ENCODE measurements around the gene DPP3. TPM values are rescaled to one million over a fixed set of nuclear protein-coding genes. Genes with fewer than 3 reads are reported as not detected.

The DPP3 gene
- polyA plus RNA-seq, 2 of the 4 experiments (the other 2 are of a cell fraction): 52.2 to 70.5 TPM

GRCh38 chr11:66488957-66489356 lies 8.7 kb downstream of the DPP3 start:
- ChIA-PET CTCF (interaction anchor here (1.7 to 6.2 kb wide), 2 partner anchors 10 to 189 kb away, joined by 5 to 27 read pairs; partner anchors contain the start of genes DPP3 and RBM4B), POLR2A (no interaction called here)
- no peak overlapping the region for H3K27ac ChIP-seq
- no peak overlapping the region for H3K4me2 ChIP-seq
- FAIRE-seq: no peak
- no peak overlapping the region for H3K4me3 ChIP-seq
- TF ChIP-seq RFX5 (IDR thresholded peaks at IDR 0.05) (no peak), HOXB5 (CRISPR knock-in tag; IDR thresholded peaks at IDR 0.05) (no peak), TP53 (CRISPR knock-in tag; IDR thresholded peaks at IDR 0.05) (no peak), ZFP36 (IDR thresholded peaks at IDR 0.05; ENCODE audit: borderline replicate concordance, partially characterized antibody) (no peak), ZSCAN20 (CRISPR knock-in tag; IDR thresholded peaks at IDR 0.05) (no peak), HMGXB4 (CRISPR knock-in tag; IDR thresholded peaks at IDR 0.05; ENCODE audit: borderline replicate concordance) (no peak), HEYL (CRISPR knock-in tag; IDR thresholded peaks at IDR 0.05) (no peak), HOXA7 (CRISPR knock-in tag; IDR thresholded peaks at IDR 0.05) (no peak), NR3C1 (IDR thresholded peaks at IDR 0.05) (no peak), RARB (CRISPR knock-in tag; IDR thresholded peaks at IDR 0.05) (no peak), ZC3H11A (IDR thresholded peaks at IDR 0.05) (no peak), JUN (IDR thresholded peaks at IDR 0.05) (no peak), BHLHE40 (IDR thresholded peaks at IDR 0.05; ENCODE audit: low read depth, low read length) (no peak), CBX8 (IDR thresholded peaks at IDR 0.05) (no peak), GATA3 (IDR thresholded peaks at IDR 0.05; ENCODE audit: borderline replicate concordance) (no peak), TFCP2L1 (CRISPR knock-in tag; IDR thresholded peaks at IDR 0.05) (no peak), MAFK (IDR thresholded peaks at IDR 0.05; ENCODE audit: partially characterized antibody) (no peak), FOXS1 (CRISPR knock-in tag; IDR thresholded peaks at IDR 0.05) (no peak)
- DNase-seq (ENCODE audit: low read depth in 1 of 2, low spot score in 1 of 2): no peak
- H3K4me1 ChIP-seq: no peaks in the 10 kb centered on the region
- ATAC-seq: no peak
- H3K9me3 ChIP-seq: no peaks in the 10 kb centered on the region
- 94% methylated on average over 10 of the region's 10 CpGs for WGBS (ENCODE audit: missing lambda C conversion rate)

GRCh38 chr11:66489636-66490035 lies 9.4 kb downstream of the DPP3 start:
- Histone ChIP-seq H3K27ac (no peak overlapping the region), H3K4me2 (no peak overlapping the region), H3K9me3 (no peaks in the 10 kb centered on the region), H3K4me3 (no peak overlapping the region), H3K4me1 (no peaks in the 10 kb centered on the region)
- 79% methylated on average over 6 of the region's 7 CpGs for WGBS (ENCODE audit: missing lambda C conversion rate)
- no peak for TF ChIP-seq JUN (IDR thresholded peaks at IDR 0.05)
- no peak for TF ChIP-seq CHD2 (IDR thresholded peaks at IDR 0.05; ENCODE audit: low read length, partially characterized antibody)
- no peak for TF ChIP-seq NR3C1 (IDR thresholded peaks at IDR 0.05)
- no peak for TF ChIP-seq SMC3 (IDR thresholded peaks at IDR 0.05)
- ATAC-seq: no peak
- FAIRE-seq: no peak
- CTCF ChIA-PET: interaction anchor here (0.6 to 6.2 kb wide), 8 partner anchors 10 to 189 kb away, joined by 3 to 27 read pairs (median 5); partner anchors contain the start of genes DPP3 and RBM4B
- POLR2A ChIA-PET: interaction anchor here (2.3 kb wide), 1 partner anchor 9 kb away, joined by 12 read pairs; the partner anchor contains the start of gene DPP3
- DNase-seq (ENCODE audit: low read depth in 1 of 2, low spot score in 1 of 2): no peak

- peak; percentile 69 to 83; a peak in 4 of 6 replicates for ATAC-seq
- no peak for DNase-seq (ENCODE audit: low read depth in 1 of 2, low spot score in 1 of 2)
- no peak overlapping the region for H3K4me3 ChIP-seq
- H3K4me1 ChIP-seq: no peaks in the 10 kb centered on the region
- no peak overlapping the region for H3K4me2 ChIP-seq
- FAIRE-seq: no peak
- no peak for TF ChIP-seq HMGXB4 (CRISPR knock-in tag; IDR thresholded peaks at IDR 0.05; ENCODE audit: borderline replicate concordance)
- no peak for TF ChIP-seq BCL3 (IDR thresholded peaks at IDR 0.05)
- 0 out of 3 replicates have a peak, but pooled peaks have one; percentile 11 for TF ChIP-seq CTCF (IDR thresholded peaks at IDR 0.05)
- POLR2A ChIA-PET: interaction anchor here (2.3 kb wide), 1 partner anchor 11 kb away, joined by 12 read pairs; the partner anchor contains the start of gene DPP3
- 73% methylated on average over 19 of the region's 20 CpGs for WGBS (ENCODE audit: missing lambda C conversion rate)
- CTCF ChIA-PET: interaction anchor here (0.7 to 6.2 kb wide), 19 partner anchors 8 to 343 kb away, joined by 3 to 27 read pairs (median 4); partner anchors contain the start of genes DPP3 and MRPL11
- H3K9me3 ChIP-seq: no peaks in the 10 kb centered on the region
- H3K27ac ChIP-seq: no peak overlapping the region
Measured at GRCh38 chr11:66491315-66491935, 11.2 kb downstream of the DPP3 start.

Measured in A549 (cell line).